Measurements from ENCODE around the gene FERMT1. TPM values are rescaled to one million over a fixed set of nuclear protein-coding genes. Genes with fewer than 3 reads are reported as not detected.

The FERMT1 gene
- total and polyA plus RNA-seq, 2 experiments from 2014 or later: 16.2 to 18.3 TPM

- TF ChIP-seq, protein P1, sequence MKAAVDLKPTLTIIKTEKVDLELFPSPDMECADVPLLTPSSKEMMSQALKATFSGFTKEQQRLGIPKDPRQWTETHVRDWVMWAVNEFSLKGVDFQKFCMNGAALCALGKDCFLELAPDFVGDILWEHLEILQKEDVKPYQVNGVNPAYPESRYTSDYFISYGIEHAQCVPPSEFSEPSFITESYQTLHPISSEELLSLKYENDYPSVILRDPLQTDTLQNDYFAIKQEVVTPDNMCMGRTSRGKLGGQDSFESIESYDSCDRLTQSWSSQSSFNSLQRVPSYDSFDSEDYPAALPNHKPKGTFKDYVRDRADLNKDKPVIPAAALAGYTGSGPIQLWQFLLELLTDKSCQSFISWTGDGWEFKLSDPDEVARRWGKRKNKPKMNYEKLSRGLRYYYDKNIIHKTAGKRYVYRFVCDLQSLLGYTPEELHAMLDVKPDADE (IDR thresholded peaks at IDR 0.05): no peak
- TF ChIP-seq, protein P2, sequence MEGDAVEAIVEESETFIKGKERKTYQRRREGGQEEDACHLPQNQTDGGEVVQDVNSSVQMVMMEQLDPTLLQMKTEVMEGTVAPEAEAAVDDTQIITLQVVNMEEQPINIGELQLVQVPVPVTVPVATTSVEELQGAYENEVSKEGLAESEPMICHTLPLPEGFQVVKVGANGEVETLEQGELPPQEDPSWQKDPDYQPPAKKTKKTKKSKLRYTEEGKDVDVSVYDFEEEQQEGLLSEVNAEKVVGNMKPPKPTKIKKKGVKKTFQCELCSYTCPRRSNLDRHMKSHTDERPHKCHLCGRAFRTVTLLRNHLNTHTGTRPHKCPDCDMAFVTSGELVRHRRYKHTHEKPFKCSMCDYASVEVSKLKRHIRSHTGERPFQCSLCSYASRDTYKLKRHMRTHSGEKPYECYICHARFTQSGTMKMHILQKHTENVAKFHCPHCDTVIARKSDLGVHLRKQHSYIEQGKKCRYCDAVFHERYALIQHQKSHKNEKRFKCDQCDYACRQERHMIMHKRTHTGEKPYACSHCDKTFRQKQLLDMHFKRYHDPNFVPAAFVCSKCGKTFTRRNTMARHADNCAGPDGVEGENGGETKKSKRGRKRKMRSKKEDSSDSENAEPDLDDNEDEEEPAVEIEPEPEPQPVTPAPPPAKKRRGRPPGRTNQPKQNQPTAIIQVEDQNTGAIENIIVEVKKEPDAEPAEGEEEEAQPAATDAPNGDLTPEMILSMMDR (conservative IDR thresholded peaks at IDR 0.05; ENCODE audit: low read depth in 2 of 2): no peak
Measured at GRCh38 chr20:6069669-6070068, 53.2 kb downstream of the FERMT1 start (continued).

DNA sequence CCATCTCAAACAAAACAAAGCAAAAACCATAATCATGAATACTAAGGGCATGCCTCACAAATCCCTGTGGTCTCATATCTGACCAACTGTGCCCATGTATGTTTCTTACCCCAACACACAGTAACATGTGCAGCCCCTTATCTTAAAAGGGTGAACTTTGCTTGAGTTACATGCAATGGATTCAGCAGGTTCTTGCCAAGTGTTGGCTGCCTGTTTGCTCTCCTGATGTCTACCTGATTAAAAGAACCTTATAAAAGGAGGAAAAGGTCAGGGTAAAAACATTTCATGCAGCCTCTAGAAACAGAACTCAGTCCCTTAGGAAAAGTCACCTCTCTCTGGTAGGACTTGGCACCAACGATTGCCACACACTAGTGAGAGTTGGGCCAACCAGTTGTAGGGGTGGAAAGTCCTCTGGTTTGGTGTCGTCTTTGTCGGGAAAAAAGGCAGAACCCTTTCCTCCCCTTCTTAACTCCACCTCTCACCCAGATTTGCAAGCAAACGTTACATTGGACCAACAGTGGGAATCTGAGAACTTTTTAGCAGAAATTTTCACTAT, 55.0 kb downstream of the FERMT1 start:
- TF ChIP-seq POLR2AphosphoS5 (IDR thresholded peaks at IDR 0.05; ENCODE audit: low read depth): no peak
- no peaks in the 10 kb centered on the region for H3K9me2 ChIP-seq (ENCODE audit: insufficient read depth)
- no peaks in the 10 kb centered on the region for H3K4me1 Mint-ChIP-seq

DNA sequence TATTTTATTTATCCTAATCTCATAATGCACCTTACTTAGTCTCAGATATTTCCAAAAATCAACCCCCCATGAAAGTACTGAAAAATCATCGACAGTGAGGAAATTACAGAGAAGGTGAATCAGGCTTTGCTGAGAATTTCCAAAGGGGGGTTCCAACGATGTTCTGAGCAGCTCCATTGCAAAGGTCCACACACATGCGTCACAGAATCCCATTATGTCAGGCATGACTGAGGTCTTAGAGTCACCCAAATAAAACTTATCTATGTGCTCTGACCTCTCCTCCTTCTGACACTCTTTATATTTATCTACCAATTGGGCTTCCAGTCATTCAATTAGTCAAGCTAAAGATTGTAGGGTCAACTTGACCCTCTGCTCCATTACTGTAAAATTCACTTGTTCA, 56.2 kb downstream of the FERMT1 start:
- H3K27ac Mint-ChIP-seq: no peak overlapping the region
- H3K4me1 Mint-ChIP-seq: no peaks in the 10 kb centered on the region
- H3K36me3 ChIP-seq (ENCODE audit: insufficient read depth): no peaks in the 10 kb centered on the region
- H3K9me2 ChIP-seq (ENCODE audit: insufficient read depth): no peaks in the 10 kb centered on the region
- no peak overlapping the region for H3K27ac ChIP-seq (ENCODE audit: low read depth)
- H3K36me3 Mint-ChIP-seq (ENCODE audit: low read depth): no peaks in the 10 kb centered on the region
- H3K4me3 ChIP-seq: no peak overlapping the region
- H3F3A ChIP-seq (replicated peaks; ENCODE audit: low read depth): no peaks in the 10 kb centered on the region
- no peaks in the 10 kb centered on the region for H3K27me3 ChIP-seq (ENCODE audit: insufficient read depth)
- no peaks in the 10 kb centered on the region for H4K20me1 ChIP-seq (replicated peaks; ENCODE audit: insufficient read depth)
- peaks cover 4% of the 10 kb centered on the region for H3K27me3 Mint-ChIP-seq (ENCODE audit: insufficient read depth, low read depth, poor library complexity)
- ATAC-seq: no peak
- H3K4me1 ChIP-seq (ENCODE audit: insufficient read depth): no peaks in the 10 kb centered on the region
- no peaks in the 10 kb centered on the region; the same call in 2 of the 3 replicates for H3K9me3 Mint-ChIP-seq
- H3K4me3 Mint-ChIP-seq: no peak overlapping the region
- no peaks in the 10 kb centered on the region for H3K79me2 ChIP-seq (replicated peaks; ENCODE audit: insufficient read depth)
- no peak overlapping the region for H3K4me2 ChIP-seq
- DNase-seq (ENCODE audit: low spot score): no peak
- no peak overlapping the region for H2AFZ ChIP-seq
- TF ChIP-seq ZNF114 (CRISPR knock-in tag; IDR thresholded peaks at IDR 0.05) (no peak), ZNF331 (CRISPR knock-in tag; IDR thresholded peaks at IDR 0.05; ENCODE audit: low read depth) (no peak), EZH2 (IDR thresholded peaks at IDR 0.05; ENCODE audit: low read depth, unreplicated experiment) (no peak), JUNB (IDR thresholded peaks at IDR 0.05; ENCODE audit: unreplicated experiment) (no peak), ZNF462 (CRISPR knock-in tag; IDR thresholded peaks at IDR 0.05) (no peak)
- TF ChIP-seq, protein P2 (conservative IDR thresholded peaks at IDR 0.05; ENCODE audit: low read depth in 2 of 2): no peak

More for the DNA sequence above, 55.0 kb downstream of the FERMT1 start:
- no peaks in the 10 kb centered on the region for H3F3A ChIP-seq (replicated peaks; ENCODE audit: low read depth)
- H3K27me3 Mint-ChIP-seq (ENCODE audit: insufficient read depth, low read depth, poor library complexity): peaks cover 4% of the 10 kb centered on the region
- H3K4me3 ChIP-seq: no peak overlapping the region
- H3K4me1 ChIP-seq (ENCODE audit: insufficient read depth): no peaks in the 10 kb centered on the region
- H3K9me3 Mint-ChIP-seq: no peaks in the 10 kb centered on the region
- H3K4me3 Mint-ChIP-seq: no peak overlapping the region
- H3K4me2 ChIP-seq: no peak overlapping the region
- H3K27ac ChIP-seq (ENCODE audit: low read depth): no peak overlapping the region
- no peak overlapping the region for H2AFZ ChIP-seq
- H4K20me1 ChIP-seq (replicated peaks; ENCODE audit: insufficient read depth): no peaks in the 10 kb centered on the region
- H3K36me3 ChIP-seq (ENCODE audit: insufficient read depth): peaks cover 1% of the 10 kb centered on the region; the same call in 1 of the 2 replicates
- DNase-seq (ENCODE audit: low spot score): no peak
- no peaks in the 10 kb centered on the region for H3K36me3 Mint-ChIP-seq (ENCODE audit: low read depth)
- no peak overlapping the region for H3K27ac Mint-ChIP-seq
- ATAC-seq: no peak
- no peaks in the 10 kb centered on the region for H3K27me3 ChIP-seq (ENCODE audit: insufficient read depth)
- H3K79me2 ChIP-seq (replicated peaks; ENCODE audit: insufficient read depth): no peaks in the 10 kb centered on the region

All from GM23338 (cell line).